Smooth muscle cell (in vitro differentiated cells): Measurements from ENCODE around the gene HOOK2. TPM values are rescaled to one million over a fixed set of nuclear protein-coding genes. Genes with fewer than 3 reads are reported as not detected.

Experiments used
- DNase-seq: peaks from one replicate; lab custom pipeline; 2025; ENCODE audit not compliant: unreplicated experiment; lab: John Stamatoyannopoulos, UW
- H2AFZ ChIP-seq: fragments of 200-600 bp; sonication (generic); 2 replicates; pipeline ENCODE4 v1.6.0; 2016; ENCODE audit warnings: antibody characterized with exemption, low read depth, mild to moderate bottlenecking
- H3F3A ChIP-seq: fragments of 200-600 bp; sonication (generic); 2 replicates; pipeline ENCODE4 v1.6.0; 2017; ENCODE audit warnings: antibody characterized with exemption, low read depth
- H3K27ac ChIP-seq: fragments of 200-600 bp; sonication (generic); 2 replicates; pipeline ENCODE4 v1.5.1; 2016; ENCODE audit warnings: low read depth, mild to moderate bottlenecking
- H3K27me3 ChIP-seq: fragments of 200-600 bp; sonication (generic); 2 replicates; pipeline ENCODE4 v1.6.1; 2016; ENCODE audit warnings: low read depth, mild to moderate bottlenecking
- H3K36me3 ChIP-seq: fragments of 200-600 bp; sonication (generic); 2 replicates; pipeline ENCODE4 v1.5.1; 2016; ENCODE audit warnings: low read depth
- H3K4me1 ChIP-seq: fragments of 200-600 bp; sonication (generic); 2 replicates; pipeline ENCODE4 v1.5.1; 2016; ENCODE audit warnings: low read depth
- H3K4me2 ChIP-seq: fragments of 200-600 bp; sonication (generic); 2 replicates; pipeline ENCODE4 v1.6.0; 2016; ENCODE audit warnings: mild to moderate bottlenecking
- H3K4me3 ChIP-seq: fragments of 200-600 bp; sonication (generic); 2 replicates; pipeline ENCODE4 v1.5.1; 2016; ENCODE audit warnings: mild to moderate bottlenecking
- H3K79me2 ChIP-seq: fragments of 200-600 bp; sonication (generic); 2 replicates; pipeline ENCODE4 v1.6.0; 2016; ENCODE audit warnings: low read depth, mild to moderate bottlenecking
- H3K9ac ChIP-seq: fragments of 200-600 bp; sonication (generic); 2 replicates; pipeline ENCODE4 v1.6.0; 2016; ENCODE audit warnings: low read depth
- H3K9me3 ChIP-seq: fragments of 200-600 bp; sonication (generic); replicated peaks from 2 replicates; pipeline ENCODE4 v1.5.1; 2016; ENCODE audit warnings: low read depth
- H4K20me1 ChIP-seq: fragments of 200-600 bp; sonication (generic); 2 replicates; pipeline ENCODE4 v1.6.0; 2016; ENCODE audit warnings: low read depth
- WGBS: methylation state at CpG from one replicate; pipeline ENCODE4 v1.1.7; 2016; ENCODE audit warnings: low lambda C conversion rate; 5-methylcytosine and 5-hydroxymethylcytosine counted together
- polyA plus RNA-seq: library from polyadenylated mRNA; unstranded; fragments of >200 nt; fragmentation: Nextera tagmentation; extraction: Ambion mirVana; gene quantifications from 2 replicates; pipeline ENCODE4 v1.2.1, GENCODE V29; 2016
- total RNA-seq: library from RNA; depleted of rRNA; stranded (reverse); fragments of >200 nt; gene quantifications from 2 replicates; pipeline ENCODE4 v1.2.3, GENCODE V29; 2014
- TF ChIP-seq, protein P1 (sequence below): fragments of 200-600 bp; sonication (generic); IDR thresholded peaks from 2 replicates; pipeline ENCODE4 v1.5.1; 2017; ENCODE audit warnings: borderline replicate concordance, mild to moderate bottlenecking, antibody characterized with exemption; ENCODE audit not compliant: insufficient read depth, poor library complexity, severe bottlenecking

HOOK2 gene
- total and polyA plus RNA-seq, 2 experiments from 2014 or later = 14.6 to 20.5 TPM

DNA sequence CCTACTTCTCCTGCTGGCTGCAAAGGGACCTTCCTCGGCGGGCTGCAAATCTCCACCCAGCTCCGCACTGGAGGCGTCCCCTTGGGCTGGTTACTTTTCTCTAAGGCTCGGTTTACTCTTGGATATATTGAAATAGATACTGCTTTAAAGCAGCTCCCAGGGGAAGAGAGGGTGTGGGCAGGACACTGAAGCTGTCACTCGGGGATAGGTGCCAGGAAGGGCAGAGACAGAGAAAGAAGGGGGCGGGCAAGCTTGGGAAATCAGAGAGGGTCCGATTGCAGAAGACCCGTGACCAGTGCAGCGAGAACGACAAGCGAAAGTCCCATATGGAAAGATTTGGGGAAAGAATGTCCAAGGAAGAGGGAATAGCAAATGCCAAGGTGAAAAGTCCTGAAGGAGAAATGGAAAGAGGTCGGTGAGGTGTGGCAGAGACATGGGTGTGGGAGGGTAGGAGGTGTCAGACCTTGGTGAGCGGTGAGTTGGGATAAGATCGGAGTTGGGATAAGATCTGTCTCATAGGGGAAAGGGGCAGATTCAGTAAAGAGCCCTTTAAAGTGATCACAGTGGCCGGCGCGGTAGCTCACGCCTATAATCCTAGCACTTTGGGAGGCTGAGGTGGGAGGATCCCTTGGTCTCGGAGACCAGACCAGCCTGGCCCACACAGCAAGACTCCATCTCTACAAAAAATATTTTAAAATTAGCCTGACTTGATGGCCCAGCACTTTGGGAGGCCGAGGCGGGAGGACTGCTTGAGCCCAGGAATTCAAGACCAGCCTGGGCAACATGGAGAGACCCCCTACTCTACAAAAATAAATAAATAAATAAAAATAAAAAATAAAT is 27.1 kb upstream of the HOOK2 start:
- H2AFZ ChIP-seq = peak overlapping the region; percentile 66
- peaks cover 14% of the 10 kb centered on the region for H3K4me1 ChIP-seq
- H3K4me3 ChIP-seq = peak overlapping the region; percentile 88
- DNase-seq = no peak
- TF ChIP-seq, protein P1, sequence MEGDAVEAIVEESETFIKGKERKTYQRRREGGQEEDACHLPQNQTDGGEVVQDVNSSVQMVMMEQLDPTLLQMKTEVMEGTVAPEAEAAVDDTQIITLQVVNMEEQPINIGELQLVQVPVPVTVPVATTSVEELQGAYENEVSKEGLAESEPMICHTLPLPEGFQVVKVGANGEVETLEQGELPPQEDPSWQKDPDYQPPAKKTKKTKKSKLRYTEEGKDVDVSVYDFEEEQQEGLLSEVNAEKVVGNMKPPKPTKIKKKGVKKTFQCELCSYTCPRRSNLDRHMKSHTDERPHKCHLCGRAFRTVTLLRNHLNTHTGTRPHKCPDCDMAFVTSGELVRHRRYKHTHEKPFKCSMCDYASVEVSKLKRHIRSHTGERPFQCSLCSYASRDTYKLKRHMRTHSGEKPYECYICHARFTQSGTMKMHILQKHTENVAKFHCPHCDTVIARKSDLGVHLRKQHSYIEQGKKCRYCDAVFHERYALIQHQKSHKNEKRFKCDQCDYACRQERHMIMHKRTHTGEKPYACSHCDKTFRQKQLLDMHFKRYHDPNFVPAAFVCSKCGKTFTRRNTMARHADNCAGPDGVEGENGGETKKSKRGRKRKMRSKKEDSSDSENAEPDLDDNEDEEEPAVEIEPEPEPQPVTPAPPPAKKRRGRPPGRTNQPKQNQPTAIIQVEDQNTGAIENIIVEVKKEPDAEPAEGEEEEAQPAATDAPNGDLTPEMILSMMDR = no peak
- H3K4me2 ChIP-seq = peak overlapping the region; percentile 100
- H3K36me3 ChIP-seq = no peaks in the 10 kb centered on the region
- H3K9me3 ChIP-seq = no peaks in the 10 kb centered on the region
- H3F3A ChIP-seq = peaks cover 2% of the 10 kb centered on the region
- no peak overlapping the region for H3K27ac ChIP-seq
- H3K27me3 ChIP-seq = no peaks in the 10 kb centered on the region
- WGBS = 57% methylated on average over 22 of the region's 22 CpGs
- peaks cover 6% of the 10 kb centered on the region for H4K20me1 ChIP-seq
- peaks cover 5% of the 10 kb centered on the region for H3K79me2 ChIP-seq
- H3K9ac ChIP-seq = no peak overlapping the region

DNA sequence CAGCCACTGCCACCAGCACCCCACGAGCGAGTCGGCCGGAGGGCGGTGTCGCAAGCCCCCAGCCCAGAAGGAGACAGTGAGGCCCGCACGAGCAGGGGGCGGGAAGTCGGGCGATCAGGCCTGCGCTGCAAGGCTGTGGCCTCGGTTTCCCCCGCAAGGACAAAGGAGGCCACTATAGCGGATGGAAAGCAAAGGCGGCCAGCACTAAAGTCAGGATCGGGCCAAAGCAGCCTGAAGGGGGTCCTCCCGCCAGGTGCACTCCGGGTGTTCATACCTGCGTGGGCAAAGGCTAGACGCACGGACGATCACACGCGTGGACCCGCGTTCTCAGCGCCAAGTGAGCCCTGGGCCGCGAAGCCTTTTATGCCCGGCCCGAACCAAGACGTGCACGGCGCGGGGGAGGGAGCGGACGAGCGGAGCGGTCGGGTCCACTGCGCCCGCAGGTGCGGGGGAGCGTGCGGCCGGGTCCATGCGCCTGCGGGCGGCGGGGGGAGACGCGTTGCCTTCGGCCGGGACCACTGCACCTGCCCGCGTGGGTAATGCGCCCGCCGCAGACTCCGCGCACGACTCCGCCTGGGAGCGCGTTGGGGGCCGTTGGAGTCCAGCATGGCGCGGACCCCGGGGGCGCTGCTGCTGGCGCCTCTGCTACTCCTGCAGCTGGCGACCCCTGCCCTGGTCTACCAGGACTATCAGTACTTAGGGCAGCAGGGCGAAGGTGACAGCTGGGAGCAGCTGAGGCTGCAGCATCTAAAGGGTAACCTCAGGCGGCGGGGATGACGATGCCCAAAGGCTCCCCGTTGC is 26.3 kb upstream of the HOOK2 start, which contains the start of the genes PRDX2 and THSD8:
Gene PRDX2, minus strand, starts transcription at position 335 of the 801 bp plus-strand sequence. CDS start 539 bp downstream, outside the sequence.
Gene THSD8, plus strand, starts transcription at position 604 of the 801 bp plus-strand sequence. Its CDS starts 3 bp downstream, at position 607.
- Histone ChIP-seq H3K9ac (peak within 1 kb of the TSS; percentile 74), H3K27me3 (no peaks in the 10 kb centered on the region), H3K79me2 (peaks cover 5% of the 10 kb centered on the region), H3K36me3 (no peaks in the 10 kb centered on the region), H3K4me1 (peaks cover 11% of the 10 kb centered on the region), H3F3A (peaks cover 9% of the 10 kb centered on the region), H3K4me3 (peak within 1 kb of the TSS; percentile 88), H3K27ac (no peak within 1 kb of the TSS), H3K9me3 (no peaks in the 10 kb centered on the region), H2AFZ (peak within 1 kb of the TSS; percentile 66), H4K20me1 (peaks cover 6% of the 10 kb centered on the region), H3K4me2 (peak within 1 kb of the TSS; percentile 100)
- TF ChIP-seq, protein P1 = no peak
- WGBS = 1% methylated on average over 78 of the region's 78 CpGs
- DNase-seq = no peak

DNA sequence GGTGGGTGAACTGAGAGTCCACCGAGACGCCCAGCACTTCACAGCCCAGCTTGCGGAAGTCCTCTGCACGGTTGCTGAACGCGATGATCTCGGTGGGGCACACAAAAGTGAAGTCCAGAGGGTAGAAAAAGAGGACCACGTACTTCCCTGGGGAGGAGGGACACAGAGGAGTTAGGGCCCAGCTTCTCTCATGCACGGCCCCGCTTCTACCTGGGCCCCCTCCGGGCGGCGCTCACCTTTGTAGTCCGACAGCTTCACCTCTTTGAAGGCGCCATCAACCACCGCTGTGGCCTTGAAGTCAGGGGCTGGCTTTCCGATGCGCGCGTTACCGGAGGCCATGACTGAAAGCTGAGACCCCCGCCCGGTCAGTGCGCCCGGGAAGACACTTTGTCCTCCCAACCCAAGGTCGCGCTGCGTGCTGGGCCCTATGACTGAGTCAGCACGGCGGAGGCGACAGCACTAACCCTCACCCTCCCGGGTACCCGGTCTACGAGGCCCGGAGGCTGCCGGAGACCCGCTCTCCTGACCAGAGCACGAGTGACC is 25.6 kb upstream of the HOOK2 start:
- no peak overlapping the region for H3K27ac ChIP-seq
- WGBS = 9% methylated on average over 38 of the region's 38 CpGs
- H3K4me1 ChIP-seq = peaks cover 11% of the 10 kb centered on the region
- TF ChIP-seq, protein P1 = no peak
- no peaks in the 10 kb centered on the region for H3K36me3 ChIP-seq
- H3K9me3 ChIP-seq = no peaks in the 10 kb centered on the region
- peaks cover 5% of the 10 kb centered on the region for H3K79me2 ChIP-seq
- H3F3A ChIP-seq = peaks cover 9% of the 10 kb centered on the region
- no peaks in the 10 kb centered on the region for H3K27me3 ChIP-seq
- peak overlapping the region; percentile 100 for H3K4me2 ChIP-seq
- peak overlapping the region; percentile 88 for H3K4me3 ChIP-seq
- no peak for DNase-seq
- H4K20me1 ChIP-seq = peaks cover 6% of the 10 kb centered on the region
- peak overlapping the region; percentile 74 for H3K9ac ChIP-seq
- H2AFZ ChIP-seq = peak overlapping the region; percentile 66
